ENCODE data around the gene POM121. TPM values are rescaled to one million over a fixed set of nuclear protein-coding genes. Genes with fewer than 3 reads are reported as not detected.
"Not testable (repeated sequence)": the region's sequence is repeated elsewhere in the genome, so short reads cannot be mapped to it uniquely, and the experiment has no call there.

Gene POM121
- total RNA-seq, 2 experiments from 2014 or later = 14.8 to 75.9 TPM

DNA sequence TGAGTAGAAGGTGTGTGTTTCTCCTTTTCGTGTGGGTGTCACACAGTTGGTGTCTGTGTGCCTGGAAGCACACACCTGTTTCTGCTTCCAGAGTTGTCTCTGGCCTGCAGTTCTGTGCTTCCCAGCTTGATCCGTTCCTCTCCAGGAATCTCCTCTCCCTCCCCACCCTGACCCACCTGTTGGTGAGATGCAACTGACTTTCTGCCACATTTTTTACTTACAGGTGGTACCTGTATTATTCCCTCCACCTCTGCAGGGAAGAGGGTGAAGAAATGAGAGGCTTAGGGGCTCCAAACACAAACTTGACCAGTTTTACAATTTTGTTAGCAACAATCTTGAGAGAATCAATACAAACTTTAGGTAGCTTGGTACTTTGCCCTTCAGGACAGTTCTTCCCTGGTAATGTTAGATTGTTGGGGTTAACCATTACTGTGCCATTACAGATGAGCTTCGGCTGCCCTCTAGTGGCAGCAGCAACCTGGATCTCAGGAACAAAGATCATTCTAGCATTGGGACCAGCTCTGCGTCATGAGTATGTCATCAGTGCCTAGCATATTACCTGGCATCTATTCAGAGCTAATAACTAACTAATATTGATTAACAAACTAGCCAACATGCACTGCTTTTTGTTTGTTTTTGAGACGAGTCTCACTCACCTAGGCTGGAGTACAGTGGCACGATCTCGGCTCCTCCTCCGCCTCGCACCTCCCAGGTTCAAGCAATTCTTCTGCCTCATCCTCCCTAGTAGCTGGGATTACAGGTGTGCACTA lies 10.0 kb upstream of the POM121 start:
- TF ChIP-seq, protein P1, sequence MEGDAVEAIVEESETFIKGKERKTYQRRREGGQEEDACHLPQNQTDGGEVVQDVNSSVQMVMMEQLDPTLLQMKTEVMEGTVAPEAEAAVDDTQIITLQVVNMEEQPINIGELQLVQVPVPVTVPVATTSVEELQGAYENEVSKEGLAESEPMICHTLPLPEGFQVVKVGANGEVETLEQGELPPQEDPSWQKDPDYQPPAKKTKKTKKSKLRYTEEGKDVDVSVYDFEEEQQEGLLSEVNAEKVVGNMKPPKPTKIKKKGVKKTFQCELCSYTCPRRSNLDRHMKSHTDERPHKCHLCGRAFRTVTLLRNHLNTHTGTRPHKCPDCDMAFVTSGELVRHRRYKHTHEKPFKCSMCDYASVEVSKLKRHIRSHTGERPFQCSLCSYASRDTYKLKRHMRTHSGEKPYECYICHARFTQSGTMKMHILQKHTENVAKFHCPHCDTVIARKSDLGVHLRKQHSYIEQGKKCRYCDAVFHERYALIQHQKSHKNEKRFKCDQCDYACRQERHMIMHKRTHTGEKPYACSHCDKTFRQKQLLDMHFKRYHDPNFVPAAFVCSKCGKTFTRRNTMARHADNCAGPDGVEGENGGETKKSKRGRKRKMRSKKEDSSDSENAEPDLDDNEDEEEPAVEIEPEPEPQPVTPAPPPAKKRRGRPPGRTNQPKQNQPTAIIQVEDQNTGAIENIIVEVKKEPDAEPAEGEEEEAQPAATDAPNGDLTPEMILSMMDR (conservative IDR thresholded peaks at IDR 0.05; ENCODE audit: low read length) = peak; percentile 89
- H3K4me2 ChIP-seq (ENCODE audit: low read length); H3K27ac ChIP-seq (ENCODE audit: low read depth, low read length, poor library complexity, severe bottlenecking); H4K20me1 ChIP-seq (ENCODE audit: insufficient read depth, low read length); H3K9me2 ChIP-seq (ENCODE audit: insufficient read depth, low read length); H2AFZ ChIP-seq (ENCODE audit: low read length); H3K4me3 ChIP-seq (ENCODE audit: low read depth, low read length, poor library complexity, severe bottlenecking); POLR2A ChIA-PET; H3K9me3 ChIP-seq (ENCODE audit: low read length); H3K4me1 ChIP-seq (ENCODE audit: insufficient read depth, low read length, poor library complexity, severe bottlenecking); BruUV-seq (replicated peaks); intact Hi-C loops (cut with micrococcal nuclease; ENCODE audit: unreplicated experiment): not testable (repeated sequence)
- Histone ChIP-seq H3K79me2 (ENCODE audit: insufficient read depth, low read depth, low read length) (peaks cover 18% of the 10 kb centered on the region; the same call in 1 of the 2 replicates), H3K36me3 (ENCODE audit: insufficient read depth, low read length) (peaks cover 50% of the 10 kb centered on the region)
- CTCF ChIA-PET (ENCODE audit: unreplicated experiment) = interaction anchor here (1.1 kb wide), 1 partner anchor 86 kb away, joined by 3 read pairs; no protein-coding TSS in a partner anchor
- peak; percentile 57 for DNase-seq (ENCODE audit: low spot score)

DNA sequence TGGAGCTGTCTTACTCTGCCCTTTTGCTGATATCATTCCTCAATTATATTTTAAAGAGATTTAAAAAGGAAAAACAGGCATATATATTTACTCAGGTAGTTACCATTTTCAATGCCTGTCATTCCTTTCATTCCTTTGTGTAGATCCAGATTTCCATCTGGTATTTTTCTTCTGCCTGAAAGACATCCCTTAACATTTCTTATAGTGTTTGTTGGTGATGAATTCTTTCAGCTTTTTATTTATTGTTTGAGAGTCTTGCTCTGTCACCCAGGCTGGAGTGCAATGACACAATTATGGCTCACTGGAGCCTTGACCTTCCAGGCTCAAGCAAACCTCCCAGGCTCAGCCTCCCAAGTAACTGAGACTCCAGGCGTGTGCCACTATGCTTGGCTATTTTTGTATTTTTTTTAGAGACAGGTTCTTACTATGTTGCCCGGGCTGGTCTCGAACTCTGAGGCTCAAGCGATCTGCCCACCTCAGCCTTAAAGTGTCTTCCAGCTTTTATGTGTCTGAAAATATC lies 5.6 kb upstream of the POM121 start:
- peaks cover 43% of the 10 kb centered on the region for H3K36me3 ChIP-seq (ENCODE audit: insufficient read depth, low read length)
- H3K9me3 ChIP-seq (ENCODE audit: low read length) = no peaks in the 10 kb centered on the region
- no peak overlapping the region for H2AFZ ChIP-seq (ENCODE audit: low read length)
- no peak for DNase-seq (ENCODE audit: low spot score)
- H4K20me1 ChIP-seq (ENCODE audit: insufficient read depth, low read length) = no peaks in the 10 kb centered on the region
- no peak overlapping the region for H3K4me2 ChIP-seq (ENCODE audit: low read length)
- no peaks in the 10 kb centered on the region for H3K4me1 ChIP-seq (ENCODE audit: insufficient read depth, low read length, poor library complexity, severe bottlenecking)
- peaks cover 41% of the 10 kb centered on the region for H3K79me2 ChIP-seq (ENCODE audit: insufficient read depth, low read depth, low read length)
- no TSS peak for BruUV-seq (replicated peaks)
- POLR2A ChIA-PET = interaction anchor here (0.6 kb wide), 1 partner anchor 19 kb away, joined by 4 read pairs; no protein-coding TSS in a partner anchor
- TF ChIP-seq, protein P1 (conservative IDR thresholded peaks at IDR 0.05; ENCODE audit: low read length) = no peak
- TF ChIP-seq EZH2phosphoT487 (IDR thresholded peaks at IDR 0.05; ENCODE audit: borderline replicate concordance, low read depth, low read length) = no peak
- intact Hi-C loops (cut with micrococcal nuclease; ENCODE audit: unreplicated experiment) = no loop called here
- CTCF ChIA-PET (ENCODE audit: unreplicated experiment) = no interaction called here
- no peaks in the 10 kb centered on the region for H3K9me2 ChIP-seq (ENCODE audit: insufficient read depth, low read length)
- H3K4me3 ChIP-seq (ENCODE audit: low read depth, low read length, poor library complexity, severe bottlenecking) = no peak overlapping the region
- no peak overlapping the region for H3K27ac ChIP-seq (ENCODE audit: low read depth, low read length, poor library complexity, severe bottlenecking)

DNA sequence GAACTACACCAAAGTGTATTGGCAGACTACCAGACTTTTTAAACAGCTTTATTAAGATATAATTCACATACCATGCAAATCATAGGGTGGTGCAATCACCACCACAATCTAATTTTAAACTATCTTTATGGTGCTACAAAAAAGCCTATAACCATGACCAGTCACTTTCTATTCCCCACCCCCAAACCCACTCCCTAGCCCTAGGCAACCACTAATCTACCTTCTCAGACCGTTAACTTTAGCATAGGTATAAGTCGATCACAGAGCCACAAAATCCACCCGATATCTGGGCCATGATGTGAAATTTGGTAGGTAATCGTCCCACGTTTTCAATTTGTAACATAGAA lies 536 bp upstream of the POM121 start:
- Histone ChIP-seq H3K4me1 (ENCODE audit: insufficient read depth, low read length, poor library complexity, severe bottlenecking) (peaks cover 8% of the 10 kb centered on the region), H3K9me3 (ENCODE audit: low read length) (no peaks in the 10 kb centered on the region), H3K79me2 (ENCODE audit: insufficient read depth, low read depth, low read length) (peaks cover 50% of the 10 kb centered on the region), H2AFZ (ENCODE audit: low read length) (peak overlapping the region; percentile 63), H3K36me3 (ENCODE audit: insufficient read depth, low read length) (peaks cover 55% of the 10 kb centered on the region), H3K9me2 (ENCODE audit: insufficient read depth, low read length) (no peaks in the 10 kb centered on the region), H4K20me1 (ENCODE audit: insufficient read depth, low read length) (peaks cover 5% of the 10 kb centered on the region; the same call in 1 of the 2 replicates), H3K4me3 (ENCODE audit: low read depth, low read length, poor library complexity, severe bottlenecking) (peak overlapping the region; percentile 88), H3K27ac (ENCODE audit: low read depth, low read length, poor library complexity, severe bottlenecking) (peak overlapping the region; percentile 76), H3K4me2 (ENCODE audit: low read length) (peak overlapping the region; percentile 71)
- ChIA-PET POLR2A (no interaction called here), CTCF (ENCODE audit: unreplicated experiment) (no interaction called here)
- TSS peak; percentile 99 for BruUV-seq (replicated peaks)
- intact Hi-C loops (cut with micrococcal nuclease; ENCODE audit: unreplicated experiment) = loop anchor here (2.0 kb wide), 1 partner anchor 96 kb away; the partner anchor contains the start of gene TYW1B
- TF ChIP-seq EZH2phosphoT487 (IDR thresholded peaks at IDR 0.05; ENCODE audit: borderline replicate concordance, low read depth, low read length) = no peak
- TF ChIP-seq, protein P1 (conservative IDR thresholded peaks at IDR 0.05; ENCODE audit: low read length) = no peak
- no peak for DNase-seq (ENCODE audit: low spot score)

All from OCI-LY7 (cell line).